IMR-90 (cell line): Measurements from ENCODE around the gene CYP2W1.

Source experiments
- SMC3 ChIP-seq: fragments of 150-350 bp; IDR thresholded peaks from 2 replicates; pipeline ENCODE4 v1.6.1; 2016; ENCODE audit warnings: low read depth, mild to moderate bottlenecking, antibody characterized with exemption, low read length, moderate library complexity
- TF ChIP-seq, protein P1 (sequence below): conservative IDR thresholded peaks from 2 replicates; pipeline ENCODE4 v1.5.1; 2012; ENCODE audit warnings: mild to moderate bottlenecking, low read depth, low read length, improper control_type of control experiment

DNA sequence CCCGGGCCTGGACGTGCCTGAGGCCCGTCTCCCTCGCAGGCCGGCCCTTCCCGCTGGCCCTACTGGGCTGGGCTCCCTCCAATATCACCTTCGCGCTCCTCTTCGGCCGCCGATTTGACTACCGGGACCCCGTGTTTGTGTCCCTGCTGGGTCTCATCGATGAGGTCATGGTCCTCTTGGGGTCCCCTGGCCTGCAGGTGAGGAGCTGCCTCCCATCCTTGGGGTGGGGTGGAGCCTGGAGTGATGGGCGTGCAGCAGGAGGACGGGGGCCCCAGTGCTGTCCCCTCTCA is 2.1 kb downstream of the CYP2W1 start:
- no peak for TF ChIP-seq SMC3
- TF ChIP-seq, protein P1, sequence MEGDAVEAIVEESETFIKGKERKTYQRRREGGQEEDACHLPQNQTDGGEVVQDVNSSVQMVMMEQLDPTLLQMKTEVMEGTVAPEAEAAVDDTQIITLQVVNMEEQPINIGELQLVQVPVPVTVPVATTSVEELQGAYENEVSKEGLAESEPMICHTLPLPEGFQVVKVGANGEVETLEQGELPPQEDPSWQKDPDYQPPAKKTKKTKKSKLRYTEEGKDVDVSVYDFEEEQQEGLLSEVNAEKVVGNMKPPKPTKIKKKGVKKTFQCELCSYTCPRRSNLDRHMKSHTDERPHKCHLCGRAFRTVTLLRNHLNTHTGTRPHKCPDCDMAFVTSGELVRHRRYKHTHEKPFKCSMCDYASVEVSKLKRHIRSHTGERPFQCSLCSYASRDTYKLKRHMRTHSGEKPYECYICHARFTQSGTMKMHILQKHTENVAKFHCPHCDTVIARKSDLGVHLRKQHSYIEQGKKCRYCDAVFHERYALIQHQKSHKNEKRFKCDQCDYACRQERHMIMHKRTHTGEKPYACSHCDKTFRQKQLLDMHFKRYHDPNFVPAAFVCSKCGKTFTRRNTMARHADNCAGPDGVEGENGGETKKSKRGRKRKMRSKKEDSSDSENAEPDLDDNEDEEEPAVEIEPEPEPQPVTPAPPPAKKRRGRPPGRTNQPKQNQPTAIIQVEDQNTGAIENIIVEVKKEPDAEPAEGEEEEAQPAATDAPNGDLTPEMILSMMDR = no peak
